Measurements from ENCODE around the gene FBXW11.
"Not testable (repeated sequence)": the region's sequence is repeated elsewhere in the genome, so short reads cannot be mapped to it uniquely, and the experiment has no call there.

FBXW11 gene

GRCh38 chr5:172029876-172030275 is 23.4 kb upstream of the FBXW11 start:
- Histone ChIP-seq H4K20me1 (ENCODE audit: insufficient read depth, low read length, poor library complexity, severe bottlenecking) (no peaks in the 10 kb centered on the region), H3K4me3 (ENCODE audit: low read length, poor library complexity, severe bottlenecking) (no peak overlapping the region), H2AFZ (ENCODE audit: low read length) (no peak overlapping the region), H3K9me3 (ENCODE audit: insufficient read depth, low read depth, low read length) (no peaks in the 10 kb centered on the region), H3K36me3 (ENCODE audit: insufficient read depth, low read length) (no peaks in the 10 kb centered on the region), H3F3A (ENCODE audit: low read depth) (no peaks in the 10 kb centered on the region), H3K9ac (ENCODE audit: low read depth, low read length, poor library complexity, severe bottlenecking) (no peak overlapping the region), H3K27me3 (ENCODE audit: insufficient read depth, low read length, poor library complexity, severe bottlenecking) (no peaks in the 10 kb centered on the region), H3K4me2 (ENCODE audit: low read depth, low read length, poor library complexity, severe bottlenecking) (no peak overlapping the region), H3K79me2 (ENCODE audit: insufficient read depth, low read length) (no peaks in the 10 kb centered on the region), H3K9me2 (replicated peaks; ENCODE audit: low read depth, low read length) (no peaks in the 10 kb centered on the region), H3K4me1 (ENCODE audit: insufficient read depth, low read length, poor library complexity, severe bottlenecking) (no peaks in the 10 kb centered on the region)
- TF ChIP-seq CTCF (conservative IDR thresholded peaks at IDR 0.05; ENCODE audit: low read length) (no peak), EZH2phosphoT487 (IDR thresholded peaks at IDR 0.05; ENCODE audit: borderline replicate concordance) (no peak)

GRCh38 chr5:172028167-172028566 is 21.7 kb upstream of the FBXW11 start:
- Histone ChIP-seq H3K36me3 (ENCODE audit: insufficient read depth, low read length) (no peaks in the 10 kb centered on the region), H4K20me1 (ENCODE audit: insufficient read depth, low read length, poor library complexity, severe bottlenecking) (no peaks in the 10 kb centered on the region), H3K9me2 (replicated peaks; ENCODE audit: low read depth, low read length) (no peaks in the 10 kb centered on the region), H3F3A (ENCODE audit: low read depth) (no peaks in the 10 kb centered on the region), H3K9ac (ENCODE audit: low read depth, low read length, poor library complexity, severe bottlenecking) (no peak overlapping the region), H3K79me2 (ENCODE audit: insufficient read depth, low read length) (no peaks in the 10 kb centered on the region), H3K4me2 (ENCODE audit: low read depth, low read length, poor library complexity, severe bottlenecking) (no peak overlapping the region), H3K9me3 (ENCODE audit: insufficient read depth, low read depth, low read length) (no peaks in the 10 kb centered on the region), H3K27me3 (ENCODE audit: insufficient read depth, low read length, poor library complexity, severe bottlenecking) (no peaks in the 10 kb centered on the region), H3K4me1 (ENCODE audit: insufficient read depth, low read length, poor library complexity, severe bottlenecking) (no peaks in the 10 kb centered on the region), H3K4me3 (ENCODE audit: low read length, poor library complexity, severe bottlenecking) (no peak overlapping the region), H2AFZ (ENCODE audit: low read length) (no peak overlapping the region)
- TF ChIP-seq CTCF (conservative IDR thresholded peaks at IDR 0.05; ENCODE audit: low read length) (no peak), EZH2phosphoT487 (IDR thresholded peaks at IDR 0.05; ENCODE audit: borderline replicate concordance) (no peak)

- not testable (repeated sequence) for H3K27me3 ChIP-seq (ENCODE audit: insufficient read depth, low read length, poor library complexity, severe bottlenecking); H3K9me3 ChIP-seq (ENCODE audit: insufficient read depth, low read depth, low read length)
Observed at GRCh38 chr5:172020110-172020786, 13.8 kb upstream of the FBXW11 start.

GRCh38 chr5:172015346-172015745 is 8.9 kb upstream of the FBXW11 start:
- H3K79me2 ChIP-seq (ENCODE audit: insufficient read depth, low read length): no peaks in the 10 kb centered on the region
- H3K36me3 ChIP-seq (ENCODE audit: insufficient read depth, low read length): no peaks in the 10 kb centered on the region
- no peak overlapping the region for H2AFZ ChIP-seq (ENCODE audit: low read length)
- H3K9ac ChIP-seq (ENCODE audit: low read depth, low read length, poor library complexity, severe bottlenecking): no peak overlapping the region
- no peaks in the 10 kb centered on the region for H3K9me3 ChIP-seq (ENCODE audit: insufficient read depth, low read depth, low read length)
- H4K20me1 ChIP-seq (ENCODE audit: insufficient read depth, low read length, poor library complexity, severe bottlenecking): no peaks in the 10 kb centered on the region
- H3K9me2 ChIP-seq (replicated peaks; ENCODE audit: low read depth, low read length): no peaks in the 10 kb centered on the region
- H3F3A ChIP-seq (ENCODE audit: low read depth): no peaks in the 10 kb centered on the region
- H3K4me3 ChIP-seq (ENCODE audit: low read length, poor library complexity, severe bottlenecking): no peak overlapping the region
- TF ChIP-seq CTCF (conservative IDR thresholded peaks at IDR 0.05; ENCODE audit: low read length) (no peak), EZH2phosphoT487 (IDR thresholded peaks at IDR 0.05; ENCODE audit: borderline replicate concordance) (no peak)
- no peak overlapping the region for H3K4me2 ChIP-seq (ENCODE audit: low read depth, low read length, poor library complexity, severe bottlenecking)
- H3K4me1 ChIP-seq (ENCODE audit: insufficient read depth, low read length, poor library complexity, severe bottlenecking): no peaks in the 10 kb centered on the region
- no peaks in the 10 kb centered on the region for H3K27me3 ChIP-seq (ENCODE audit: insufficient read depth, low read length, poor library complexity, severe bottlenecking)

More at GRCh38 chr5:172020110-172020786, 13.8 kb upstream of the FBXW11 start:
- not testable (repeated sequence) for H3K4me3 ChIP-seq (ENCODE audit: low read length, poor library complexity, severe bottlenecking); H3K9me2 ChIP-seq (replicated peaks; ENCODE audit: low read depth, low read length); H3K36me3 ChIP-seq (ENCODE audit: insufficient read depth, low read length); H4K20me1 ChIP-seq (ENCODE audit: insufficient read depth, low read length, poor library complexity, severe bottlenecking); H3K9ac ChIP-seq (ENCODE audit: low read depth, low read length, poor library complexity, severe bottlenecking); H3K4me1 ChIP-seq (ENCODE audit: insufficient read depth, low read length, poor library complexity, severe bottlenecking); H3K4me2 ChIP-seq (ENCODE audit: low read depth, low read length, poor library complexity, severe bottlenecking); H2AFZ ChIP-seq (ENCODE audit: low read length); H3K79me2 ChIP-seq (ENCODE audit: insufficient read depth, low read length); H3F3A ChIP-seq (ENCODE audit: low read depth)

All from Loucy (cell line).